ENCODE data around the gene TRIOBP.

TRIOBP gene

DNA sequence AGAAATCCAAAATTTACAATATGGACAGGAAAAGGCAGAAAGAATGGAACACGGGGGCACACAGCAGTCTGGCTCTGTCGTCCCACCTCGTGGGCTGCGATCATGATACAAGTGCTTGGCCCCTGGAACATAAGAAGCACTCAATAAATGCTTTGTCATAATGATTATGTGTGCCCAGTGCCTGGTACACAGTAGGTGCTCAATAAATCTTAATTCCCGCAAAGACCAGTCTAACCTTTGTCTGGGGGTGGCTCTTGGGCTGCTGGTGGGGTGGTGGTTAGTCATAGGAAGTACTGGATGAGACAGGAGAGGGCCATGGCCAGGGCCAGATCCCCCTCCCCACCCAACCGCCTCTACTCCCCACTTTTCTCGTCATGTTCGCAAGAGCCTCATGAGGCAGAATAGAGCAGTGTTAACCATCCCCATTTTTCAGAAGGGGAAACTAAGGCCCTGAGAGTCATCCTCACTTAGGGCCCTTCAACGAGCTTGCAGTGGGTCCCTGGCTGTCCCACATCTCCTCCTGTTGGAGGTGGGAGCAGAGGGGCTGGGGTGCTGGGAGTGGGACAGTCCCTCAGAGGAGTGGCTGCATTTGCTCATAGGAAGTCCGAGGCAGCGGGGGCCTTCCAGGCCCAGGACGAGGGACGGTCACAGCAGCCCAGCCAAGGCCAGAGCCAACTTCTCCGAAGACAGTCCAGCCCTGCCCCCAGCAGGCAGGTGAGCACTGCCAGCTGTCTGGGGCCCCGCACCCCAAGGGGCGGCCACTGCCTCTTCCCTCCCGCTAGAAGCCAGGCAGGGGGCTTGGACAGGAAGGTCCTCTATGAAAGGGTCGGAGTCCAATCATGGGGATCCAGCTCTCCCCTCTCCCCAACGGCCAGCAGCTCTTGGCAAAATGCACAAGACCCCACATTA lies 36.1 kb downstream of the TRIOBP start:
- H3K4me3 Mint-ChIP-seq: no peak overlapping the region
- ATAC-seq (replicated peaks; ENCODE audit: extremely low read depth, poor library complexity, severe bottlenecking): no peak
- H3K27me3 Mint-ChIP-seq: peaks cover 4% of the 10 kb centered on the region
- H3K27ac Mint-ChIP-seq (ENCODE audit: low read depth): no peak overlapping the region
- no peaks in the 10 kb centered on the region for H3K36me3 Mint-ChIP-seq (ENCODE audit: insufficient read depth)
- DNase-seq (ENCODE audit: low spot score in 2 of 2): no peak
- no peaks in the 10 kb centered on the region for H3K9me3 Mint-ChIP-seq
- H3K4me1 Mint-ChIP-seq: no peaks in the 10 kb centered on the region

DNA sequence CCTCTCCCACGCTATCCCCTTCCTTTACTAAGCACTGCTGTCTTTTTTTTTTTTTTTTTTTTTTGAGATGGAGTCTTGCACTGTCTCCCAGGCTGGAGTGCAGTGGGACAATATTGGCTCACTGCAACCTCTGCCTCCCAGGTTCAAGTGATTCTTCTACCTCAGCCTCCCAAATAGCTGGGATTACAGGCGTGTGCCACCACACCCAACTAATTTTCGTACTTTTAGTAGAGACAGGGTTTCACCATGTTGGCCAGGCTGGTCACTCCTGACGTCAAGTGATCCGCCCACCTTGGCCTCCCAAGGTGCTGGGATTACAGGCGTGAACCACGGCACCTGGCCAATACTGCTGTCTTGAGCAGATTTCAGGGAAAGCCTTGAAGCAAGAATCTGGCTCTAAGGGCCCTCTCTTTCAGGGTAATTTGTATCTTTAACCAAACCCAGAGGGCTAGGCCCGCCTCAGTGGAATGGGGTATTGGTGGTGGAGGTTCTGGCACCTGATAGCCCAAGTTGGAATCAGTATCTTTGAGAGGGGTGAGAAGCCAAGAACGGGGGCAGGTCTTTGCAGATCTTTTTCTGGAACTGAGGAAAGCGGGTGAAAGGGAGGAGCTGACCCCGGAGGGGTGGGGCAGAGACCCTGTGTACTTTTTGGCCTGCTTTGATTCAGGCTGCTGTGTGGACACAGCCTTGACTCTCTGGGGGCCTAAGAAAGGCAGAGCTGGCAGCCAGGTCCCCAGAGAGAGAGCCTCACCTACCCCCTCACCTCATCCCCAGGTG lies 37.0 kb downstream of the TRIOBP start:
- ATAC-seq (replicated peaks; ENCODE audit: extremely low read depth, poor library complexity, severe bottlenecking) (no peak), DNase-seq (ENCODE audit: low spot score in 2 of 2) (no peak)
- Mint-ChIP-seq H3K4me1 (no peaks in the 10 kb centered on the region), H3K36me3 (ENCODE audit: insufficient read depth) (no peaks in the 10 kb centered on the region), H3K27ac (ENCODE audit: low read depth) (no peak overlapping the region), H3K9me3 (no peaks in the 10 kb centered on the region), H3K27me3 (peaks cover 6% of the 10 kb centered on the region), H3K4me3 (no peak overlapping the region)

DNA sequence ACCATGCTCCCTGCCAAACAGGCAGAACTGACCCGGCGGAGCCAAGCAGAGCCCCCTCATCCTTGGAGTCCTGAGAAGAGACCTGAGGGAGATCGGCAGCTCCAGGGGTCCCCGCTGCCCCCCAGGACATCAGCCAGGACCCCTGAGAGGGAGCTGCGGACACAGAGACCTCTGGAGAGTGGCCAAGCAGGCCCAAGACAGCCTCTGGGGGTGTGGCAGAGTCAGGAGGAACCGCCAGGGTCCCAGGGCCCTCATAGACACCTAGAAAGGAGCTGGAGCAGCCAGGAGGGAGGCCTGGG lies 37.5 kb downstream of the TRIOBP start:
- H3K27me3 Mint-ChIP-seq: peaks cover 6% of the 10 kb centered on the region
- H3K4me3 Mint-ChIP-seq: no peak overlapping the region
- H3K4me1 Mint-ChIP-seq: no peaks in the 10 kb centered on the region
- no peaks in the 10 kb centered on the region for H3K9me3 Mint-ChIP-seq
- no peak for ATAC-seq (replicated peaks; ENCODE audit: extremely low read depth, poor library complexity, severe bottlenecking)
- DNase-seq (ENCODE audit: low spot score in 2 of 2): no peak
- H3K27ac Mint-ChIP-seq (ENCODE audit: low read depth): no peak overlapping the region
- no peaks in the 10 kb centered on the region for H3K36me3 Mint-ChIP-seq (ENCODE audit: insufficient read depth)

DNA sequence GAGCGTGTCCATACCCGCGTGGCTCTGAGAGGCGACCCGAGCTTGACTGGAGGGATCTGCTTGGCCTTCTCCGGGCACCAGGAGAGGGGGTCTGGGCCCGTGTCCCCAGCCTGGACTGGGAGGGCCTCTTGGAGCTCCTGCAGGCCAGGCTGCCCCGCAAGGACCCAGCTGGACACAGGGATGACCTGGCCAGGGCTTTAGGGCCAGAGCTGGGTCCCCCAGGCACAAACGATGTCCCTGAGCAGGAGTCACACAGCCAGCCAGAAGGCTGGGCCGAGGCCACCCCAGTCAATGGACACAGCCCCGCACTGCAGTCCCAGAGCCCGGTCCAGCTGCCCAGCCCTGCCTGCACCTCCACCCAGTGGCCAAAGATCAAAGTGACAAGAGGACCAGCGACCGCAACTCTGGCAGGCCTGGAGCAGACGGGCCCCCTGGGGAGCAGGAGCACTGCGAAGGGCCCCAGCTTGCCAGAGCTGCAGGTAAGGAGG lies 38.2 kb downstream of the TRIOBP start:
- no peak for ATAC-seq (replicated peaks; ENCODE audit: extremely low read depth, poor library complexity, severe bottlenecking)
- H3K4me3 Mint-ChIP-seq: no peak overlapping the region
- H3K4me1 Mint-ChIP-seq: no peaks in the 10 kb centered on the region
- H3K27me3 Mint-ChIP-seq: peaks cover 6% of the 10 kb centered on the region
- no peak overlapping the region for H3K27ac Mint-ChIP-seq (ENCODE audit: low read depth)
- no peak for DNase-seq (ENCODE audit: low spot score in 2 of 2)
- H3K36me3 Mint-ChIP-seq (ENCODE audit: insufficient read depth): no peaks in the 10 kb centered on the region
- no peaks in the 10 kb centered on the region for H3K9me3 Mint-ChIP-seq

DNA sequence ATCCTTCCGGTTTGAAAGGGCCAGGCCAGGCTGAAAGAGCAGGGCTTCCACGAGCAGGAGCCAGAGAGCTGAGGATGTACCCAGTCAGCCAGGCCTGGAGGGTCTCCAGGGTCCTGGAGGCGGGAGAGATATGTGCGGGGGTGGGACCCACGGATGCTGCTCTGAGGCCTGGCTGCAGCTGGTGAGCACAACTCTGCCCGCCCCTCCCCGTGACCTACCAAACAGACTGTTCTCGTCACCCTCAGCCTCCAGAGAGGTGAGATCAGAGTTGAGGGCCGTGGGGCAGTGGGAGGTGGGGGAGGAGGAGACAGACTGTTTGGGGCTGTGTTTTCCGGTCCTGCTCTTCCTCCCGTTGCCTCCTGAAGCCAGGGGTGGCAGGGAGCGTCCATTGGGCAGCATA lies 42.2 kb downstream of the TRIOBP start:
- ATAC-seq (replicated peaks; ENCODE audit: extremely low read depth, poor library complexity, severe bottlenecking) (no peak), DNase-seq (ENCODE audit: low spot score in 2 of 2) (no peak)
- H3K9me3 Mint-ChIP-seq: no peaks in the 10 kb centered on the region
- no peaks in the 10 kb centered on the region for H3K4me1 Mint-ChIP-seq
- no peak overlapping the region for H3K4me3 Mint-ChIP-seq
- peaks cover 6% of the 10 kb centered on the region for H3K27me3 Mint-ChIP-seq
- H3K27ac Mint-ChIP-seq (ENCODE audit: low read depth): no peak overlapping the region
- H3K36me3 Mint-ChIP-seq (ENCODE audit: insufficient read depth): no peaks in the 10 kb centered on the region

DNA sequence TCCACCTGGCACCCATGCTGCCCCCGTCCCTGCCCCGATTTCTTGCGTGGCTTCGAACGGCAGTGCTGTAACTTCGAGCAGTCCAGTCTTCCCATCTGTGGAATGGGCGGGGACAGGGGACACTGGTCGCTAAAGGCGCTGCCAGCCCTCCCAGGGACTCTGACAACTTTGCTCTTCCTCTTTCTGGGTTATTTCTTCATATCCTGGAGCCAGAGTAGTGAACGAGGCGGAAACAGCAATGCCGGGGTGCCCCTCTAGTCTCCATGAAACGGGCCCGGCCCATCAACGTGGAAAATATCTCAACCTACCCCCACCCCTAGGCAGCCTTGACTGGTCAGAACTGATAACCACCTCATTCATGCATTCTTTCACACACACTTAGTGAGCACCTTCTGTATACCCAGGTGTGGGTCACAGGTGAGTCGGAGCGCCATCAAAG lies 42.8 kb downstream of the TRIOBP start:
- no peak for ATAC-seq (replicated peaks; ENCODE audit: extremely low read depth, poor library complexity, severe bottlenecking)
- Mint-ChIP-seq H3K36me3 (ENCODE audit: insufficient read depth) (no peaks in the 10 kb centered on the region), H3K27me3 (peaks cover 6% of the 10 kb centered on the region), H3K9me3 (no peaks in the 10 kb centered on the region), H3K4me3 (no peak overlapping the region), H3K4me1 (no peaks in the 10 kb centered on the region), H3K27ac (ENCODE audit: low read depth) (no peak overlapping the region)
- no peak for DNase-seq (ENCODE audit: low spot score in 2 of 2)

DNA sequence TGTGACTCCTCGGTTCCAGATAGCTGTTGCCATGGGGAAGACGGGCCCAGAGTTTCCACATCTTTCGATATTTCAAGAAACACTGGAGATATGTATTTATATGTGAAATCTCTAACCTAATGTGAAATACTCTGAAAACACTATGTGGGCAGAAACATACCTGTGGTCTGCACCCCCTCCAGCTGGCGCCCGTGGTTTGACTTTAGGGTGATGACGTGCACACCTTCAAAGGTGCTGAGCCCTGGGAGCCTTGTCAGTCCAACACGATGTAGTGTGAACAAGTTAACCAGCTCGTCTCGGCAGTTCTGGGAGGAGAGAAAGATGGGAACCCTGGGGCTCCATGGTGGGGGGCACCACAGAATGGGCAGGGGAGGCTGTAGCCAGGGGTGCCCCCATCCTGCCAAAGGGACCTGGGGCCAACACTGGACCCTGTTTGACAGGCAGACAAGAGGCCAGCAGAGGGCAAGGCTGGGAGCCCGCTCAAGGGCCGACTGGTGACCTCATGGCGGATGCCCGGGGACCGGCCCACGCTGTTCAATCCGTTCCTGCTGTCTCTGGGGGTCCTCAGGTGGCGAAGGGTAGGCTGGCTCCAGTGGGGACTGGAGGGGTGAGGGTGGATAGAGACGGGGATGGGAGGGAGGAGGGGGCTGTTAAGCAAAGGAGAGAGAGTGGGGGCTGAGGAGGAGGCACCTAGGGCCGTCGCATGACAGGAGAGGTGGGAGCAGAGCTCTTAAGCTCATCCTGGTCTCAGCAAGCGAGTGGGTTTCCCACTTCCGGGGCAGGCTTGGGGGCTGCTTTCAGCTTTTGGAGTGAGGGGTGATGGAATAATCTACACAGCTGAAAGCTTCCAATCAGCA lies 43.8 kb downstream of the TRIOBP start:
- H3K4me3 Mint-ChIP-seq: no peak overlapping the region
- H3K9me3 Mint-ChIP-seq: no peaks in the 10 kb centered on the region
- peaks cover 2% of the 10 kb centered on the region for H3K36me3 Mint-ChIP-seq (ENCODE audit: insufficient read depth)
- ATAC-seq (replicated peaks; ENCODE audit: extremely low read depth, poor library complexity, severe bottlenecking): no peak
- peaks cover 7% of the 10 kb centered on the region for H3K4me1 Mint-ChIP-seq
- H3K27ac Mint-ChIP-seq (ENCODE audit: low read depth): no peak overlapping the region
- DNase-seq (ENCODE audit: low spot score in 2 of 2): no peak
- peaks cover 6% of the 10 kb centered on the region for H3K27me3 Mint-ChIP-seq

DNA sequence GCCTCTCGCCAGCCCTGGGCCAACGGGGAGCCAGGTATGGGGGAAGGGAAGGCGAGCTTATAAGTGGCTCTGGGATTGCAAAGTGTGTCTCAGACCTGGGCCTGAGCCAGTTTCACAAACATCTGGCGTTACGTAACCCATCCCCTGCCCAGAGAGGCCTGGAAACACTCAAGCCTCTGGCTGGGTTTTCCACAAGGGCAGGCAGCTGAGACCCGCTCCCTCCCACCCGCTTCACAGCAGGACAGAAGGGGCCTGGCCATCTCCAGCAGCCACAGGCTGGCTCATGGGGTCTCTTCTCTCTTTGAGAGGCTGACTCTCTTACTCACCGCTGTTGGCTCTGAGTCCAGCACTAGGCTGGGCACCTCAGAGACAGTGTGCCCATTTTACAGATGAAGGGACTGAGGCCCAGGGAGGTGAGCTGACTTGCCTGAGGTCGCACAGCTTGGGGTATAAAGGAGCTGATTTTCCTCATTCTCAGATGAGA lies 44.5 kb downstream of the TRIOBP start:
- Mint-ChIP-seq H3K27me3 (peaks cover 6% of the 10 kb centered on the region), H3K4me1 (peaks cover 7% of the 10 kb centered on the region), H3K27ac (ENCODE audit: low read depth) (no peak overlapping the region), H3K4me3 (no peak overlapping the region), H3K36me3 (ENCODE audit: insufficient read depth) (peaks cover 3% of the 10 kb centered on the region), H3K9me3 (no peaks in the 10 kb centered on the region)
- DNase-seq (ENCODE audit: low spot score in 2 of 2): no peak
- no peak for ATAC-seq (replicated peaks; ENCODE audit: extremely low read depth, poor library complexity, severe bottlenecking)

DNA sequence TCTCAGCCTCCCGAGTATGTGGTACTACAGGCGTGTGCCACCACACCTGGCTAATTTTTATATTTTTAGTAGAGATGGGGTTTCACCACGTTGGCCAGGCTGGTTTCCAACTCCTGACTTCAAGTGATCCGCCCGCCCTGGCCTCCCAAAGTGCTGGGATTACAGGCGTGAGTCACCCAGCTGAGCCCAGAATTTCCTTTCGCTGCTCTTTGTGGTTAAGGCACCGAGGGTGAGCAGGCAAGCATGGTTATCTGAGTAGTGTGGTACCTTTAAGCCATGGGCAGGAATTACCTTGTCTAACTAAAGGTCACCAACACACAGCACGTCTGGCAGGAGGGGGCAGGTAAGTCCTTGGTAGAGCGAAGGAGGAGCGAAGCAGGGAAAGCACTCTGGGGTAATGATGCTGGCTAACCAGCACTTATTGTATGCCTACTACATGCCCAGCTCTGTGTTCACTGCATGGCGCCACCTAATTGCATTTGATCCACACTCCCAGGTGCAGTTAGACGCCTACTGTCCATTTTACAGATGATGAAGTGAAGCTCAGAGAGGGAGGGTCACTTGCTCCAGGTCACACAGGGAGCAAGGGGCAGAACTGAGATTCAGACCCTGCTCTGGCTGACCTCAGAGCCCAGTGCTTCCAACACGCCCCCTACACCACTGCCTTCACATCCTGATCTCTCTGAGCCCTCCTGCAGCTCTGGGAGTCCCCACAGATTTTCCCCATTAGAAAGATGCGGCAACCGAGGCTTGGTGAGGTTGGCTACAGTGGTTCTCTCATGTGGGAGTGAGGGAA lies 45.7 kb downstream of the TRIOBP start:
- Mint-ChIP-seq H3K4me3 (no peak overlapping the region), H3K36me3 (ENCODE audit: insufficient read depth) (peaks cover 3% of the 10 kb centered on the region), H3K4me1 (peaks cover 14% of the 10 kb centered on the region), H3K9me3 (no peaks in the 10 kb centered on the region), H3K27ac (ENCODE audit: low read depth) (no peak overlapping the region), H3K27me3 (peaks cover 6% of the 10 kb centered on the region)
- DNase-seq (ENCODE audit: low spot score in 2 of 2) (no peak), ATAC-seq (replicated peaks; ENCODE audit: extremely low read depth, poor library complexity, severe bottlenecking) (no peak)

DNA sequence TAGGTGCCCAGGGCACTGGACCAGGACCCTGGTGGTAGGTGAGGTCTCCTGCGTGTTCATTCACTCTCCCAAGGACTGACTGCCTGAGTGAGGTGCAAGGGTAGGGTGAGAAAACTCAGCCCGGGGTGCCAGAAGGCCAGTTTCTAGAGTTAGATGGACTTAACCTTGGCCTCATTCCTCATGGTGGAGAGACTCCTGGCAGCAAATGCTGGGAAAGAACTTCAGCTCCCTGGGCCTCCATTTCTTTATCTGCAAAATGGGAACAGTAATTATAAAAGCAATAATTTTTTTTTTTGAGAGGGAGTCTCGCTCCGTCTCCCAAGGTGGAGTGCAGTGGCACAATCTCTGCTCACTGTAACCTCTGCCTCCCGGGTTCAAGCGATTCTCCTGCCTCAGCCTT lies 47.7 kb downstream of the TRIOBP start:
- peaks cover 20% of the 10 kb centered on the region for H3K4me1 Mint-ChIP-seq
- peaks cover 4% of the 10 kb centered on the region for H3K36me3 Mint-ChIP-seq (ENCODE audit: insufficient read depth)
- peak overlapping the region; percentile 81 for H3K4me3 Mint-ChIP-seq
- ATAC-seq (replicated peaks; ENCODE audit: extremely low read depth, poor library complexity, severe bottlenecking): no peak
- DNase-seq (ENCODE audit: low spot score in 2 of 2): no peak
- H3K27ac Mint-ChIP-seq (ENCODE audit: low read depth): no peak overlapping the region
- H3K9me3 Mint-ChIP-seq: no peaks in the 10 kb centered on the region
- H3K27me3 Mint-ChIP-seq: no peaks in the 10 kb centered on the region

DNA sequence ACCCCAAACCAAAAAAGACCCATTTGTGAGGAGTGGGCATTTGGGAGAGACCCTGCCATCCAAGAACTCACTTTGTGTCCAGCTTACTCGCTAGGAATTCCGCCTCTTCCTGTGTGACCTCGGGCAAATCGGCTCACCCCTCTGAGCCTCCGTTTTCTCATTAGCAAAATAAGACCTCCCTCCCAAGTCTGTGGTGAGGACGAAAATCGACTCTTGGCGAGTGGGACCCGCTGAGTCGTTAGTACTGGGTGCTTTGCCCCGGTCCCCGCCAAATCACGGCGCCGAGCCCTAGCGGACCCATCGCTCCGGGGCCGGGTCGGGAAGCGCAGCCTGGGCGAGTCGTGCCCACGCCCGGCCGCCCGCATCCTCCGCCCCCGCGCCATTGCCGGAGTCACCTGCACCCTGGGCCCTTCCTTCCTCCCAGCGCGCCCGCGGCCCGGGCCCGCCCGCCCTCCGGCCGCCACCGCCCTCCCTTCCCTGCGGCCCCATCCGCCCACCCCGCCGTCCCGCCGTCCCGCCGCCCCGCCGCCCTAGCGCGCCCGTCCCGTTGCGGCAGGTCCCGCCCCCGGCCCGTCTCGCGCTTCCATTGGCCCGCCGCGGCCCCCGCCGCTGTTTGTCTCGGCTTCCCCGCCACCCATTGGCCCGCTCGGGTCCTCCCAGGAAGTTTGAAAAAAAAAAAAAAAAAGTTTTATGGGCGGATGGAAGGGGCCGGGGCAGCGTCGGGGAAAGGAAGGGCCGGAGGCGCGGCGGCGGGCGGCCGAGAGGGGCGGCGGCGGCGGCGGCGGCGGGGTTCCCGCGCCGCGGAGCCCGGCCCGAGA lies 48.9 kb downstream of the TRIOBP start:
- H3K36me3 Mint-ChIP-seq (ENCODE audit: insufficient read depth): peaks cover 4% of the 10 kb centered on the region
- peak; percentile 93 for ATAC-seq (replicated peaks; ENCODE audit: extremely low read depth, poor library complexity, severe bottlenecking)
- peaks cover 23% of the 10 kb centered on the region for H3K4me1 Mint-ChIP-seq
- peak overlapping the region; percentile 81 for H3K4me3 Mint-ChIP-seq
- no peaks in the 10 kb centered on the region for H3K27me3 Mint-ChIP-seq
- H3K9me3 Mint-ChIP-seq: no peaks in the 10 kb centered on the region
- DNase-seq (ENCODE audit: low spot score in 2 of 2): peak; percentile 60
- peak overlapping the region; percentile 51 for H3K27ac Mint-ChIP-seq (ENCODE audit: low read depth)

Measured in central memory CD8-positive, alpha-beta T cell (primary cell).